ENCODE measurements around the gene ABCG2. TPM values are rescaled to one million over a fixed set of nuclear protein-coding genes. Genes with fewer than 3 reads are reported as not detected.

The ABCG2 gene
- total RNA-seq, 1 donor from 2014 or later, result 0.56 TPM

GRCh38 chr4:88097781-88098180, 60.7 kb downstream of the ABCG2 start:
- intact Hi-C loops (cut with micrococcal nuclease), result no loop called here
- Mint-ChIP-seq H3K9me3 (no peaks in the 10 kb centered on the region), H3K27ac (no peak overlapping the region), H3K4me3 (no peak overlapping the region), H3K36me3 (ENCODE audit: low read depth) (no peaks in the 10 kb centered on the region), H3K4me1 (no peaks in the 10 kb centered on the region), H3K27me3 (peaks cover 12% of the 10 kb centered on the region)
- DNase-seq, result no peak

DNA sequence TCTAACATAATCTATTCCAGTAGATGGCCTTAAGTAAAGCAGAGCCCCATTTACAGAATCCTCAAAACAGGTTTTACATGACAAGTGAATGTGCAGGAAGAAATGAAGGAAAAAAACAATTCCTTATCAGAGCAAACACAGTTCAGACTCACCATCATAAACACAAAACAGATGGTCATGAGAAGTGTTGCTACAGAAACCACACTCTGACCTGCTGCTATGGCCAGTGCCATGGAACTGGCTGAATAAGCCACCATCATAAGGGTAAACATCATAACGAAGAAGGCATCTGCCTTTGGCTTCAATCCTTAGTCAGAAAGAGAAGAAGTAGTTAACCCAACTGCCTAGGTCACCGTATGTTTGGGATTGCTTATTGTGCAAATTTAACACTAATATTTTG, 61.1 kb downstream of the ABCG2 start:
- Mint-ChIP-seq H3K27me3 (peaks cover 13% of the 10 kb centered on the region), H3K4me1 (no peaks in the 10 kb centered on the region), H3K36me3 (ENCODE audit: low read depth) (no peaks in the 10 kb centered on the region), H3K27ac (no peak overlapping the region), H3K9me3 (no peaks in the 10 kb centered on the region), H3K4me3 (no peak overlapping the region)
- intact Hi-C loops (cut with micrococcal nuclease), result no loop called here
- no peak for DNase-seq

DNA sequence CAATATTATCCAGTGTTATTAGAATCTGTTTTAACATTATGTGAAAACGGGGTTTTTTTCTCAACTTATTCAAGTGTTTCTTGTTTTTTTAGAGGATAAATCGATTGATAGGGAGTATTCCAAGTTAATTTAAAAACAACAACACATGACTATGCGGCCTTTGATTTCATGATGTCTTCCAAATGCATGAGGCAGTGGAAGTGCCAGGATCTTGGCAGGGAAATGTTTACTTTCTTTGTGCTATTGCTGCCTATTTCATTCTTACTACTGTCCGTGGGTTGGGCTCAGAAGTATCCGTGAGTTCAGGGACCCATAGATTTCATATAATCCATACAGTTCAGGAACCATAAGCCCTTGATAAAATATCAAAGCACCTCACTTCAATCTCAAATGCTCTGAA, 64.6 kb downstream of the ABCG2 start:
- Mint-ChIP-seq H3K9me3 (no peaks in the 10 kb centered on the region), H3K4me1 (no peaks in the 10 kb centered on the region), H3K27ac (no peak overlapping the region), H3K36me3 (ENCODE audit: low read depth) (no peaks in the 10 kb centered on the region), H3K4me3 (no peak overlapping the region), H3K27me3 (peaks cover 10% of the 10 kb centered on the region)
- intact Hi-C loops (cut with micrococcal nuclease), result no loop called here
- DNase-seq, result no peak

GRCh38 chr4:88091378-88091777, 67.1 kb downstream of the ABCG2 start:
- no peaks in the 10 kb centered on the region for H3K9me3 Mint-ChIP-seq
- no peak for DNase-seq
- H3K27me3 Mint-ChIP-seq, result peaks cover 8% of the 10 kb centered on the region
- no peaks in the 10 kb centered on the region for H3K4me1 Mint-ChIP-seq
- no peak overlapping the region for H3K4me3 Mint-ChIP-seq
- H3K27ac Mint-ChIP-seq, result no peak overlapping the region
- H3K36me3 Mint-ChIP-seq (ENCODE audit: low read depth), result no peaks in the 10 kb centered on the region
- intact Hi-C loops (cut with micrococcal nuclease), result no loop called here

GRCh38 chr4:88090898-88091297, 67.5 kb downstream of the ABCG2 start:
- H3K4me1 Mint-ChIP-seq, result no peaks in the 10 kb centered on the region
- H3K9me3 Mint-ChIP-seq, result no peaks in the 10 kb centered on the region
- DNase-seq, result no peak
- H3K27ac Mint-ChIP-seq, result no peak overlapping the region
- intact Hi-C loops (cut with micrococcal nuclease), result no loop called here
- no peak overlapping the region for H3K4me3 Mint-ChIP-seq
- H3K27me3 Mint-ChIP-seq, result peaks cover 7% of the 10 kb centered on the region
- H3K36me3 Mint-ChIP-seq (ENCODE audit: low read depth), result no peaks in the 10 kb centered on the region

- H3K36me3 Mint-ChIP-seq (ENCODE audit: low read depth), result no peaks in the 10 kb centered on the region
- no peak overlapping the region for H3K4me3 Mint-ChIP-seq
- no peak overlapping the region for H3K27ac Mint-ChIP-seq
- intact Hi-C loops (cut with micrococcal nuclease), result no loop called here
- no peak for DNase-seq
- no peaks in the 10 kb centered on the region for H3K9me3 Mint-ChIP-seq
- H3K4me1 Mint-ChIP-seq, result no peaks in the 10 kb centered on the region
- H3K27me3 Mint-ChIP-seq, result peaks cover 2% of the 10 kb centered on the region
Measured at GRCh38 chr4:88087004-88087403, 71.4 kb downstream of the ABCG2 start.

DNA sequence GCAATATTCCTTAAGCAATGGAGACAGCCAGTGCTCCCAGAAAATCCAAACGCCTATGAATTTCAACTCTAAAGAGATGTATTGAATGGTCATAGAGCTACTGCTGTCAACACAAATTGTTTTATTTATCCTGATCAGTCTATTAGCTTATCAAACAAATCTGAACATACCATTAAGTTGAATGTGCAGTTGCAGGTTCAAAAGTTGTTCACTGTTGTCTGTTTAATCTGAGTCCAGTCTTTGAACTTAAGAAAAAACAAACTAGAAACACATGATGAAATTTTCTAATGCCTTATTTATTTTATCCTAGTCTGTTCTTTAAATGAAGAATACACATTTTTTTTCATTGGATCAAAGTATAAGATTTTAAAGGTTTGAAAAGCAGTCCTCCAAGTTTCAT, 77.8 kb downstream of the ABCG2 start:
- Mint-ChIP-seq H3K27ac (no peak overlapping the region), H3K4me3 (no peak overlapping the region), H3K4me1 (no peaks in the 10 kb centered on the region), H3K9me3 (no peaks in the 10 kb centered on the region), H3K36me3 (ENCODE audit: low read depth) (peaks cover 8% of the 10 kb centered on the region), H3K27me3 (no peaks in the 10 kb centered on the region)
- intact Hi-C loops (cut with micrococcal nuclease), result no loop called here
- no peak for DNase-seq

DNA sequence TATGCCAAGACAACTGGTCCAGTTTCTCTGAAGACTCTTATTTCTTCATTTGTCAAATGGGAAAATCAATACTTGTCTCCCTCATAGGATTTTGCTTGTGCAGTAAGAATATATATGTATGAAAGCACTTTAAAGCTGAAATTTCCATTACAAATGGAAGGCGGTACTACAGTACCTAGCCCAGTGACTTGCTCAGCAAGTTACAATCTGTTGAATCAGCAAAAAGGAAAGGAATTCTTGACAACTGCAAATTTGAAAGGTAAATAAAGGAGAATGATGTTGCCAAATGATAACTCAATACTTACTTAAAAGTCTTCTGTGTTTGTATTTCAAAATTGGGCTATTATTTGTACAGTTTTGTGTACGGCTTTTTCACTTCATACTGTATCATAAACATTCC, 79.9 kb downstream of the ABCG2 start:
- intact Hi-C loops (cut with micrococcal nuclease), result no loop called here
- H3K27ac Mint-ChIP-seq, result no peak overlapping the region
- no peak for DNase-seq
- no peaks in the 10 kb centered on the region for H3K9me3 Mint-ChIP-seq
- peaks cover 21% of the 10 kb centered on the region for H3K36me3 Mint-ChIP-seq (ENCODE audit: low read depth)
- H3K4me3 Mint-ChIP-seq, result no peak overlapping the region
- H3K4me1 Mint-ChIP-seq, result no peaks in the 10 kb centered on the region
- no peaks in the 10 kb centered on the region for H3K27me3 Mint-ChIP-seq

GRCh38 chr4:88077911-88078524, 80.4 kb downstream of the ABCG2 start:
- H3K4me3 Mint-ChIP-seq, result no peak overlapping the region

DNA sequence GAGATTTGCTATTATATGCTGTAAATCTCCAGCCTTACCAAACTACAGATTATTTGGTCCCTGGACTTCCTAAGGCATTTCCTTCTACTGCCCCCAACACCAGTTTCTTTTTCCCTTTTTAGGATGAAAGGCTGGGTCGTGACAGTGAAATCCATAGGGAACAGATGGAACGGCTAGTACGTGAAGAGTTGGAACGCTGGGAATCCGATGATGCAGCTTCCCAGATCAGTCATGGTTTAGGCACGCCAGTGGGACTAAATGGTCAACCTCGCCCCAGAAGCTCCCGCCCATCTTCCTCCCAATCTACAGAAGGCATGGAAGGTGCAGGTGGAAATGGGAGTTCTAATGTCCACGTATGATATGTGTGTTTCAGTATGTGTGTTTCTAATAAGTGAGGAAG, 83.1 kb downstream of the ABCG2 start:
- no peaks in the 10 kb centered on the region for H3K27me3 Mint-ChIP-seq
- H3K9me3 Mint-ChIP-seq, result peaks cover 5% of the 10 kb centered on the region
- H3K27ac Mint-ChIP-seq, result no peak overlapping the region
- H3K36me3 Mint-ChIP-seq (ENCODE audit: low read depth), result peaks cover 42% of the 10 kb centered on the region
- H3K4me3 Mint-ChIP-seq, result no peak overlapping the region
- no peak for DNase-seq
- intact Hi-C loops (cut with micrococcal nuclease), result no loop called here
- H3K4me1 Mint-ChIP-seq, result no peaks in the 10 kb centered on the region

More at GRCh38 chr4:88077911-88078524, 80.4 kb downstream of the ABCG2 start:
- no peak for DNase-seq
- Mint-ChIP-seq H3K9me3 (no peaks in the 10 kb centered on the region), H3K36me3 (ENCODE audit: low read depth) (peaks cover 23% of the 10 kb centered on the region), H3K4me1 (no peaks in the 10 kb centered on the region), H3K27me3 (no peaks in the 10 kb centered on the region), H3K27ac (no peak overlapping the region)
- intact Hi-C loops (cut with micrococcal nuclease), result no loop called here

GRCh38 chr4:88070031-88070430, 88.4 kb downstream of the ABCG2 start:
- Mint-ChIP-seq H3K27me3 (no peaks in the 10 kb centered on the region), H3K9me3 (peaks cover 8% of the 10 kb centered on the region), H3K4me3 (no peak overlapping the region), H3K4me1 (peaks cover 5% of the 10 kb centered on the region), H3K27ac (no peak overlapping the region), H3K36me3 (ENCODE audit: low read depth) (peaks cover 58% of the 10 kb centered on the region)
- DNase-seq, result no peak
- intact Hi-C loops (cut with micrococcal nuclease), result no loop called here

GRCh38 chr4:88064410-88064809, 94.0 kb downstream of the ABCG2 start:
- peaks cover 3% of the 10 kb centered on the region for H3K9me3 Mint-ChIP-seq
- no peak for DNase-seq
- intact Hi-C loops (cut with micrococcal nuclease), result no loop called here
- H3K4me1 Mint-ChIP-seq, result peaks cover 4% of the 10 kb centered on the region
- no peaks in the 10 kb centered on the region for H3K27me3 Mint-ChIP-seq
- no peak overlapping the region for H3K27ac Mint-ChIP-seq
- peaks cover 25% of the 10 kb centered on the region for H3K36me3 Mint-ChIP-seq (ENCODE audit: low read depth)
- H3K4me3 Mint-ChIP-seq, result no peak overlapping the region

DNA sequence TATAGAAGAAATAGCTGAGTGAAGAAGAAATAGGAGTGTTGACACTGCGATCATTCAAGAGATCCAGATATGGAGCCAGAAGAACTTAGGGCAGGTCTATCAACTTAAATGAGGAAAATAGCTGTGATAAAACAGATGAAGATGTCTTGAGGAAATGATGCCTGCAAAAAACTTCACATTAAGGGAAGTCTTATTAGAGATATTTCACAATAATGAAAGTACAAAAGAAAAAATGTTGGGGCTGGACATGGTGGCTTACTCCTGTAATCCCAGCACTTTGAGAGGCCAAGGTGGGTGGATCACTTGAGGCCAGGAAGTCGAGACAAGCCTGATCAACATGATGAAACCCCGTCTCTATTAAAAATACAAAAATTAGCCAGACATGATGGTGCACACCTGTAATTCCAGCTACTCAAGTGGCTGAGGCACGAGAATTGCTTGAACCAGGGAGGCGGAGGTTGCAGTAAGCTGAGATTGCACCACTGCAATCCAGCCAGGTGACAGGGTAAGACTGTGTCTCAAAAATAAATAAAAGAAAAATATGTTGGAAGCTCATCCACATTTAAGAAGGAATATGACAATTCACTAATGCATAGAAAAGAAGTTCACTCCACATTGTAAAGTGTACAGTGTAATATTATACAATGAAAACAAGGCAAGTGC, 94.7 kb downstream of the ABCG2 start:
- H3K27me3 Mint-ChIP-seq, result no peaks in the 10 kb centered on the region
- H3K4me1 Mint-ChIP-seq, result peaks cover 4% of the 10 kb centered on the region
- peaks cover 27% of the 10 kb centered on the region for H3K36me3 Mint-ChIP-seq (ENCODE audit: low read depth)
- no peak for DNase-seq
- H3K4me3 Mint-ChIP-seq, result no peak overlapping the region
- peaks cover 3% of the 10 kb centered on the region for H3K9me3 Mint-ChIP-seq
- no peak overlapping the region for H3K27ac Mint-ChIP-seq
- intact Hi-C loops (cut with micrococcal nuclease), result no loop called here

- Mint-ChIP-seq H3K9me3 (no peaks in the 10 kb centered on the region), H3K4me3 (no peak overlapping the region), H3K27ac (no peak overlapping the region), H3K27me3 (no peaks in the 10 kb centered on the region), H3K4me1 (peaks cover 4% of the 10 kb centered on the region), H3K36me3 (ENCODE audit: low read depth) (peaks cover 24% of the 10 kb centered on the region)
- intact Hi-C loops (cut with micrococcal nuclease), result no loop called here
- DNase-seq, result no peak
Measured at GRCh38 chr4:88062843-88063242, 95.6 kb downstream of the ABCG2 start.

DNA sequence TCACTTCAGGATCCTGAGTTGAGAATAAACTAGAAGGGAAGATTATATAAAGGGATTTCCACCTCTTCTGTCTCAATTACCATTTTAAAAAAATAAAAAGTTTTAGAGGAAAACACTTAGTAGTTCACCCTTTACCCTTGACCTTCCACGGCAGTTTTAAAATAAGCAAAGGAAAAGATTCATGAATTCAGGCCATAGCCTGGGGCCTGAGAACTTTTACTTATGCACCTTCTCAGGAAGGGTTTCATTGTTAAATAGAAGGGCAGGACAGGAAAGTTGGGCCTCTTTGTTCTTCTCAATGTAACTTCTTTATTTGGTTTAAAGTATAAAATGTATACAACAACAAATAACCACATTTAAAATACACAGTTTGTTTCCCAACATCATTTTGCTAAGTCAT, 96.1 kb downstream of the ABCG2 start:
- no peak for DNase-seq
- H3K9me3 Mint-ChIP-seq, result no peaks in the 10 kb centered on the region
- H3K27me3 Mint-ChIP-seq, result no peaks in the 10 kb centered on the region
- H3K4me3 Mint-ChIP-seq, result no peak overlapping the region
- intact Hi-C loops (cut with micrococcal nuclease), result no loop called here
- peaks cover 18% of the 10 kb centered on the region for H3K36me3 Mint-ChIP-seq (ENCODE audit: low read depth)
- no peak overlapping the region for H3K27ac Mint-ChIP-seq
- H3K4me1 Mint-ChIP-seq, result peaks cover 4% of the 10 kb centered on the region
